ENCODE data around the gene RPS19. TPM values are rescaled to one million over a fixed set of nuclear protein-coding genes. Genes with fewer than 3 reads are reported as not detected.

Gene RPS19
- total RNA-seq, 2 donors from 2014 or later: 454 to 832 TPM

DNA sequence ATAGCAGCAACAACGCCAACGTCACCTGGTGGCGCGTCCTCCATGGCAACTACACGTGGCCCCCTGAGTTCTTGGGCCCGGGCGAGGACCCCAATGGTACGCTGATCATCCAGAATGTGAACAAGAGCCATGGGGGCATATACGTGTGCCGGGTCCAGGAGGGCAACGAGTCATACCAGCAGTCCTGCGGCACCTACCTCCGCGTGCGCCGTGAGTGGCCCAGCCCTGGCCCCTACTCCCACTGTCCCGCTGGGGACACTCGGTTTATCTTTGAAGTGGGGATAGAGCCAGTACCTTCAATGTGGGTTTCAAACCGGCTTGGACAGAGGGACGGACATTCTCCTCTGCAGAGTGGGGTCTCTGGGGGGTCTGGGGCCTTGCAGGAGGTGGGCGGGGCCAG, 19.0 kb downstream of the RPS19 start:
- Histone ChIP-seq H3K36me3 (replicated peaks in 1 of 2; ENCODE audit: insufficient read depth in 1 of 2, low read depth in 2 of 2) (no peaks in the 10 kb centered on the region), H3K27me3 (no peaks in the 10 kb centered on the region), H3K9me3 (no peaks in the 10 kb centered on the region), H3K27ac (no peak overlapping the region), H3K4me3 (no peak overlapping the region), H3K4me1 (no peaks in the 10 kb centered on the region)
- 65 to 81% methylated on average over 8 to 21 of the region's 21 CpGs for WGBS, 2 donors
- DNase-seq (no peak), ATAC-seq (no peak)
- no peak for TF ChIP-seq CTCF (IDR thresholded peaks at IDR 0.05)
- no peak for TF ChIP-seq POLR2A (IDR thresholded peaks at IDR 0.05)
- intact Hi-C loops (cut with DNase I): loop anchor here (5.0 kb wide), 2 partner anchors 58 to 78 kb away; partner anchors contain the start of gene RABAC1

- WGBS, 2 donors: 50 to 58% methylated on average over 7 of the region's 7 CpGs
- intact Hi-C loops (cut with DNase I): loop anchor here (5.0 kb wide), 2 partner anchors 58 to 78 kb away; partner anchors contain the start of gene RABAC1
- no peak for TF ChIP-seq POLR2A (IDR thresholded peaks at IDR 0.05)
- no peak for TF ChIP-seq CTCF (IDR thresholded peaks at IDR 0.05)
- Histone ChIP-seq H3K27ac (no peak overlapping the region), H3K36me3 (replicated peaks in 1 of 2; ENCODE audit: insufficient read depth in 1 of 2, low read depth in 2 of 2) (no peaks in the 10 kb centered on the region), H3K4me1 (peaks cover 3% of the 10 kb centered on the region), H3K9me3 (no peaks in the 10 kb centered on the region), H3K27me3 (no peaks in the 10 kb centered on the region), H3K4me3 (no peak overlapping the region)
- no peak for DNase-seq
- no peak for ATAC-seq
These were observed 19.7 kb downstream of the RPS19 start for GRCh38 chr19:41879670-41880328.

DNA sequence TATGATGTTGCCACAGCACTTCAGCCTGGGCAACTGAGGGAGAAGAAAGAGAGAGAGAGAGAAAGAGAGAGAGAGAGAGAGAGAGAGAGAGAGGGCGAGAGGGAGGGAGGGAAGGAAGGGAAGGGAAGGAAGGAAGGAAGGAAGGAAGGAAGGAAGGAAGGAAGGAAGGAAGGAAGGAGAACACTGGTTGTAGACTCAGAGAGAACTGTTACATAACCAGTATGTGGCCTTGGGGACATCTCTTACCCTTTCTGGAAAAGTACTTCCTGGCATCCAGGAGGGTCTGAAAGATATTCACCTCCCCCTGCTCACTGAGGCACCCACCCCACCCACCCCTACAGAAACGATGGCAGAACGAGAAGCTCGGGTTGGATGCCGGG, 20.3 kb downstream of the RPS19 start:
- DNase-seq: no peak

GRCh38 chr19:41882568-41883462, 22.8 kb downstream of the RPS19 start, which contains the start of gene ARHGEF1:
Gene ARHGEF1, plus strand, starts transcription at chr19:41883184. Its CDS starts 4,899 bp downstream, at chr19:41888083.
- ATAC-seq (peak; percentile 33), DNase-seq (peak; percentile 55 to 57 (median 56))
- Histone ChIP-seq H3K4me3 (peak within 1 kb of the TSS; percentile 60 to 93), H3K36me3 (replicated peaks in 1 of 2; ENCODE audit: insufficient read depth in 1 of 2, low read depth in 2 of 2) (no peaks in the 10 kb centered on the region), H3K4me1 (peaks cover 31% of the 10 kb centered on the region), H3K9me3 (no peaks in the 10 kb centered on the region), H3K27ac (peak within 1 kb of the TSS; percentile 69 to 83 (median 78)), H3K27me3 (no peaks in the 10 kb centered on the region)
- WGBS, 2 donors: 6 to 17% methylated on average over 25 to 48 of the region's 80 CpGs
- intact Hi-C loops (cut with DNase I): no loop called here
- TF ChIP-seq CTCF (IDR thresholded peaks at IDR 0.05) (no peak), POLR2A (IDR thresholded peaks at IDR 0.05) (peak in 2 of 3 donors; percentile 43 to 52)

More for the DNA sequence above, 20.3 kb downstream of the RPS19 start:
- no peaks in the 10 kb centered on the region for H3K27me3 ChIP-seq
- no peak for TF ChIP-seq CTCF (IDR thresholded peaks at IDR 0.05)
- no peak for TF ChIP-seq POLR2A (IDR thresholded peaks at IDR 0.05)
- no peaks in the 10 kb centered on the region for H3K36me3 ChIP-seq (replicated peaks in 1 of 2; ENCODE audit: insufficient read depth in 1 of 2, low read depth in 2 of 2)
- 44 to 62% methylated on average over 5 of the region's 5 CpGs for WGBS, 2 donors
- no peaks in the 10 kb centered on the region for H3K9me3 ChIP-seq
- ATAC-seq: no peak
- H3K4me1 ChIP-seq: peaks cover 7% of the 10 kb centered on the region
- H3K4me3 ChIP-seq: no peak overlapping the region
- intact Hi-C loops (cut with DNase I): no loop called here
- no peak overlapping the region for H3K27ac ChIP-seq
